HFF-Myc (cell line): Measurements from ENCODE around the gene LUC7L.

Source experiments
- DNase-seq: peaks from one replicate; pipeline ENCODE4 v3.0.0-alpha.2; 2011; ENCODE audit warnings: low read depth; ENCODE audit errors: extremely low read depth
- H3K4me3 ChIP-seq: replicated peaks from 2 replicates; pipeline ENCODE4 v1.5.1; 2011; ENCODE audit warnings: low read depth, mild to moderate bottlenecking, control low read depth, low read length
- TF ChIP-seq, protein P1 (sequence below): IDR thresholded peaks from 2 replicates; pipeline ENCODE4 v1.5.1; 2012; ENCODE audit warnings: mild to moderate bottlenecking, low read depth, low read length, control low read depth; ENCODE audit errors: missing control alignments

Gene LUC7L, protein sequence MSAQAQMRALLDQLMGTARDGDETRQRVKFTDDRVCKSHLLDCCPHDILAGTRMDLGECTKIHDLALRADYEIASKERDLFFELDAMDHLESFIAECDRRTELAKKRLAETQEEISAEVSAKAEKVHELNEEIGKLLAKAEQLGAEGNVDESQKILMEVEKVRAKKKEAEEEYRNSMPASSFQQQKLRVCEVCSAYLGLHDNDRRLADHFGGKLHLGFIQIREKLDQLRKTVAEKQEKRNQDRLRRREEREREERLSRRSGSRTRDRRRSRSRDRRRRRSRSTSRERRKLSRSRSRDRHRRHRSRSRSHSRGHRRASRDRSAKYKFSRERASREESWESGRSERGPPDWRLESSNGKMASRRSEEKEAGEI

DNA sequence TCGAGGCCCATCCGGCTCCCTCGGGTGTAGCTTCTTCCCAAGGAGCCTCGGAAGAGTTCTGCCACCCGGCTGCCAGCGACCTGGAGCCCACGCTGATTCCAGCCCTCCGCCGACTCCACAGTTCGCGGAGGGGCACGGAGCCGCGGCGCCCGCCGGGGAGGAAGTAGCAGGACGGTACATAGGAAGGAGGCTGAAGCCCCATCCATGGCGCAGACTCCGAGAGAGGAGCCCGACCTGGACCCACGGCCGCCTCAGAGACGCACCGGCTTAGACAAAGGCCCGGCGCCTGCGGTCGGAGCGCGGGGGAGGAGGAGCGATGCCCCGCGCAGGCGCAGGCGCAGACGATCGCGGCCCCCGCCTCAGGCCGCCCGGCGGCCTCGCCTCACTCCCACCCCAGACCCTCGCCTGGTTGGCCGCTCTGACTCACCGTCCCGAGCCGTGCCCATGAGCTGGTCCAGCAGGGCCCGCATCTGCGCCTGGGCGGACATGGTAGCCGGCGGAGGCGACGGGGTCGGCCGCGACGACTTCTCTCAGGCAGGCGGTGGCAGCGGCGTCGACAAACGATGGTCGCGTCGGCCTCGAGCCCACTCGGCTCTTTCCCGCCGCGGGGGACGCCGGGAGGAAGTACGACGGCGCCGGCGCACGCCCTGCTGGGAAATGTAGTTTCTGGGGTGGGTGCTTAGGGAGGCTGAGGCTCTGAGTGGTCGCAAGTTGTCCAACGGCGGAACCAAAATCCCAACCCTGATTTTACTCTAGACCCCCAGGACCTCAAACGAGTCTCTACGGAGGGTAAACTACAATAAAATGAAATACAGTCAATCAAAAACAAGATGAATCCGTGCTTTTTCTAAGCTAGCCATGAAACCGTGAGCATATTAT is at the start of gene LUC7L:
Gene LUC7L (minus strand): TSS at position 598 of the 879 bp plus-strand sequence. CDS start 110 bp downstream, at position 488.
- TF ChIP-seq, protein P1, sequence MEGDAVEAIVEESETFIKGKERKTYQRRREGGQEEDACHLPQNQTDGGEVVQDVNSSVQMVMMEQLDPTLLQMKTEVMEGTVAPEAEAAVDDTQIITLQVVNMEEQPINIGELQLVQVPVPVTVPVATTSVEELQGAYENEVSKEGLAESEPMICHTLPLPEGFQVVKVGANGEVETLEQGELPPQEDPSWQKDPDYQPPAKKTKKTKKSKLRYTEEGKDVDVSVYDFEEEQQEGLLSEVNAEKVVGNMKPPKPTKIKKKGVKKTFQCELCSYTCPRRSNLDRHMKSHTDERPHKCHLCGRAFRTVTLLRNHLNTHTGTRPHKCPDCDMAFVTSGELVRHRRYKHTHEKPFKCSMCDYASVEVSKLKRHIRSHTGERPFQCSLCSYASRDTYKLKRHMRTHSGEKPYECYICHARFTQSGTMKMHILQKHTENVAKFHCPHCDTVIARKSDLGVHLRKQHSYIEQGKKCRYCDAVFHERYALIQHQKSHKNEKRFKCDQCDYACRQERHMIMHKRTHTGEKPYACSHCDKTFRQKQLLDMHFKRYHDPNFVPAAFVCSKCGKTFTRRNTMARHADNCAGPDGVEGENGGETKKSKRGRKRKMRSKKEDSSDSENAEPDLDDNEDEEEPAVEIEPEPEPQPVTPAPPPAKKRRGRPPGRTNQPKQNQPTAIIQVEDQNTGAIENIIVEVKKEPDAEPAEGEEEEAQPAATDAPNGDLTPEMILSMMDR: no peak
- DNase-seq: peak; percentile 40

DNA sequence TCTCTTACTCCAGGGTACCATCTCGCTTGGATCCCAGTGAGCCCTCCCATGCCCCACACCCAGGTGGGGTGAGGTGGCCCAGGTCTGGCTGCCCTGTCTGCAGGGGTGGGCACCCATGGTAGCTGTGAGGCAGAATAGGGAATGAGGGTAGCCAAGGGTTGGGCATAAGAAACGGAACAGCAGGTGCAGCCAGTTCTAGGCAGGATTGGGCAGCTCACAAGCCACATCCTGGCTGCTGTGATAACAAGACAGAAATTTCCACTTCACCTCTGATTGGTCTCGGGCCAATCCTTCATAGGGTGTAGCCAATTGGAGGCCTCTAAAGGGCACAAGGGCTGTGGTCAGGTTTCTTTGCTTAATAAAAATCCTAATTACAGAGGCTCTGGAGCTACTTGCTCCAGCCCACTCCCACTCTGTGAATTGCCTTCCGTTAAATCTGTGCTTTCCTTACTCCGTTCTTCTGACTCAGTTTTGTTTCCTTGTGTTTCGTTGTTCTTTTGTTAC is 49.7 kb upstream of the LUC7L start:
- TF ChIP-seq, protein P1: no peak
- no peak overlapping the region for H3K4me3 ChIP-seq
- DNase-seq: peak; percentile 2

More for the DNA sequence above, at the start of gene LUC7L:
- peak within 1 kb of the TSS; percentile 98 for H3K4me3 ChIP-seq

DNA sequence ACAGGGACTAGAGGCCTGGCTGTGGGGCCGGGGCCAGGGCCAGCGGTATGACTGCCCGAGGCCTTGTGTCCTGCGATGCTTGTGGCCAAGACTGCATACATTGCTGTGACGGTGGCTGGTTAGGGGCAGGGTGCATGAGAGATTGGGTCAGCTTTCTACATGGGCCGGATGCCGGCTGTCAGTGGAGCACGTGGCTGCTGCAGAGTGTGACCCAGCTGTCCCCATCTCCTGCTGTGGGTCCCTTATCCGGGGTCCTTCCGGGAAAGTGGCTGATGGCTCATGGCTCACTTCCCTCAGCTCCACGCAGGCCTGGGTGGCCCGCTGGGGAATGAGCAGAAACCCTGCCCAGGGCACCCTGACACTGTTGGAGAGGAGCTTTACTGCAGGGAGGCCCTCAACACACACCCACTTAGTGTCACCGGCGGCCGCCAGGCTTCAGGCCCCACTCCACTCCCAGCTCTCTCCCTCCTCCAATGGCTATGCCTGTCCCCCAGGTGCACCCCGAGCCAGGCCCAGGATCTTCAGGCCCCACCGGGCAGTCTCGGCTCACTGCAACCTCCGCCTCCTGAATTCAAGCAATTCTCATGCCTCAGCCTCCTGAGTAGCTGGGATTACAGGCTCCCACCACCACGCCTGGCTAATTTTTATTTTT is 47.3 kb upstream of the LUC7L start:
- DNase-seq: no peak
- no peak overlapping the region for H3K4me3 ChIP-seq
- TF ChIP-seq, protein P1: no peak

- TF ChIP-seq, protein P1: no peak
- H3K4me3 ChIP-seq: peak within 1 kb of the TSS; percentile 9; the same call in 1 of the 2 replicates
- DNase-seq: no peak
Measured at GRCh38 chr16:275786-276232, 46.6 kb upstream of the LUC7L start, which contains the start of gene RGS11. RGS11 (minus strand) TSS chr16:275944; CDS start chr16:275911, 33 bp downstream.

DNA sequence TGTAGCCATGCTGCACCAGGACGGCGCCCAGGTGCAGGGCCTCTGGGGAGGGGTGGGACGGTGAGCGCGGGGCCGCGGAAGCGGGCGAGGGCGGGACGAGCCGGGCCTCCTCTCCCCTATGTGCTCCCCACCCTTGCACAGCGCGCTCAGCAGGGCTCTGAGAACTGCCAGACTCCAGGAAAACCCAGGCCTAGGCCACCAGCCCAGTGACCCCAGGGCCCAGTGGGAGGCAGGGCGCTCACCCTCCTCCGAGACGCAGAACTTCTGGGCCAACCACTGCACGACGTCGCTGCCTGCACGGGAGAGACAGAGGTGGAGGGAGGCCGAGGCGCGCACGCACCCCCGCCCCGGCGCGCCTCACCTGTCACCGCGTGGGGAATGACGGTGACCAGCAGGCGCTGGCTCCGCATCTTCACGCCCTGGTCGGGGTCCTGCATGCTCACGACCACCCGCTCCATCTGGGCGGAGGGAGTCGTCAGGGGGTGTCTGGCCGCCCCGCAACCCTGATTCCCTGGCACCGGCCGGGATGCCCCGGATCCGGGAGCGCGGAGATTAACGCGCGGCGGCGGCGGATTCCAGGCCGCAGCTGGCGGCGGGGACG is 45.9 kb upstream of the LUC7L start:
- no peak for DNase-seq
- TF ChIP-seq, protein P1: no peak
- peak overlapping the region; percentile 9; the same call in 1 of the 2 replicates for H3K4me3 ChIP-seq
